ENCODE data around the gene ABCB8.

DNA sequence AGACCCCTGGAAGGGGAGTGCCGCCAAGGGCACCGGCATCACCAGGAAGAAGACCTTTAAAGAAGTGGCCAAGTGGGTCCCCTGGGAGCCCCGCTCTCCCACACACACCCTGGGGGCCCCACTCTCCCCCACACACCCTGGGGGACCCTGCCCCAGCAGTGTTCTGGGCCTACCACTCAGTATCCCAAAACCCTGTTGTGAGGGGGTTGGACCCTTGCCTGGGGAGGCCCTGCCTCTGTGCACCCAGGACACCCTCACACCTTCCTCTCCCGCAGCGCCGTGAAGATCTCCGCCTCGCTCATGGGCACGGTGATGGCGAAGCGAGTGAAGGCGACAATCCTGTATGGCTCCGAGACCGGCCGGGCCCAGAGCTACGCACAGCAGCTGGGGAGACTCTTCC, 26.7 kb upstream of the ABCB8 start:
- no peak for TF ChIP-seq MXI1 (IDR thresholded peaks at IDR 0.05; ENCODE audit: borderline replicate concordance, low read depth, low read length)
- TF ChIP-seq, protein P1, sequence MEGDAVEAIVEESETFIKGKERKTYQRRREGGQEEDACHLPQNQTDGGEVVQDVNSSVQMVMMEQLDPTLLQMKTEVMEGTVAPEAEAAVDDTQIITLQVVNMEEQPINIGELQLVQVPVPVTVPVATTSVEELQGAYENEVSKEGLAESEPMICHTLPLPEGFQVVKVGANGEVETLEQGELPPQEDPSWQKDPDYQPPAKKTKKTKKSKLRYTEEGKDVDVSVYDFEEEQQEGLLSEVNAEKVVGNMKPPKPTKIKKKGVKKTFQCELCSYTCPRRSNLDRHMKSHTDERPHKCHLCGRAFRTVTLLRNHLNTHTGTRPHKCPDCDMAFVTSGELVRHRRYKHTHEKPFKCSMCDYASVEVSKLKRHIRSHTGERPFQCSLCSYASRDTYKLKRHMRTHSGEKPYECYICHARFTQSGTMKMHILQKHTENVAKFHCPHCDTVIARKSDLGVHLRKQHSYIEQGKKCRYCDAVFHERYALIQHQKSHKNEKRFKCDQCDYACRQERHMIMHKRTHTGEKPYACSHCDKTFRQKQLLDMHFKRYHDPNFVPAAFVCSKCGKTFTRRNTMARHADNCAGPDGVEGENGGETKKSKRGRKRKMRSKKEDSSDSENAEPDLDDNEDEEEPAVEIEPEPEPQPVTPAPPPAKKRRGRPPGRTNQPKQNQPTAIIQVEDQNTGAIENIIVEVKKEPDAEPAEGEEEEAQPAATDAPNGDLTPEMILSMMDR (conservative IDR thresholded peaks at IDR 0.05; ENCODE audit: low read depth, low read length) = no peak
